Parathyroid adenoma (tissue), 2 donors: Measurements from ENCODE around the gene ERH.
A peak's percentile ranks its signal among the peaks of the same experiment; 100 is the strongest.

Experiments used
- H2AFZ ChIP-seq: fragments of 300-600 bp; sonication (generic); one replicate; pipeline ENCODE4 v1.7.0; 2017; ENCODE audit warnings: antibody characterized with exemption, mild to moderate bottlenecking
- H3K27ac ChIP-seq: fragments of 300-600 bp; sonication (generic); one replicate; pipeline ENCODE4 v1.7.0; 2017
- H3K27me3 ChIP-seq: fragments of 300-600 bp; sonication (generic); one replicate; pipeline ENCODE4 v1.7.0; 2017; ENCODE audit warnings: low read length; ENCODE audit not compliant: control insufficient read depth, insufficient read depth
- H3K36me3 ChIP-seq: fragments of 300-600 bp; sonication (generic); one replicate; pipeline ENCODE4 v1.7.0; 2017; ENCODE audit warnings: low read length; ENCODE audit not compliant: control insufficient read depth, insufficient read depth
- H3K4me1 ChIP-seq: fragments of 300-600 bp; sonication (generic); one replicate; pipeline ENCODE4 v1.7.0; 2017; ENCODE audit warnings: control low read depth
- H3K4me2 ChIP-seq: fragments of 300-600 bp; sonication (generic); one replicate; pipeline ENCODE4 v1.7.0; 2017; ENCODE audit warnings: low read length
- H3K4me3 ChIP-seq: fragments of 300-600 bp; sonication (generic); one replicate; pipeline ENCODE4 v1.7.0; 2017; ENCODE audit warnings: low read depth, low read length
- H3K79me2 ChIP-seq: fragments of 300-600 bp; sonication (generic); one replicate; pipeline ENCODE4 v1.7.0; 2017; ENCODE audit warnings: control low read depth
- H3K9ac ChIP-seq: fragments of 300-600 bp; sonication (generic); one replicate; pipeline ENCODE4 v1.7.0; 2017; ENCODE audit warnings: mild to moderate bottlenecking
- H3K9me3 ChIP-seq: fragments of 300-600 bp; sonication (generic); one replicate; pipeline ENCODE4 v1.7.0; 2017; ENCODE audit warnings: low read length; ENCODE audit not compliant: control insufficient read depth
- TF ChIP-seq, protein P1 (sequence below): fragments of 300-600 bp; sonication (generic); IDR thresholded peaks from one replicate; pipeline ENCODE4 v1.7.0; 2017; ENCODE audit warnings: antibody characterized with exemption, mild to moderate bottlenecking
- donor health status: primary hyperparathyroidism.

The ERH gene

DNA sequence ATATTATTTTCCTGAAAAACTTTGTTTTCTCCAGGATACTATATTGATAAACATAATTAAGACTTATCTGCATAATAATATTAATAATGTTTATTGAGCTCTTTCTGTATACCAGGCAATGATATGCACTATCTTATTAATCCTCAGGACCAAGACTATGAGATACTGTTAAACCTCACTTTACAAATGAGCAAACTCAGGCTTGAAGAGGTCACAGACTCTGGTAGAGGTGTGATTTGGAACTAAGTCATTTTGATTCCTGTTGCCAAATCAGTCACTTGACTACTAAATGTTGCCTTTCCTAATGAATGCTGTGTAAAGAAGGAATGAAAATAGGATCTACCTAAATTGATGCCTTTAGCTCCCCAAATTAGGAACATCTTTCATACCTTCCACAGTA, 7.7 kb upstream of the ERH start:
- Histone ChIP-seq H3K79me2 (peaks cover 44% of the 10 kb centered on the region), H3K36me3 (no peaks in the 10 kb centered on the region), H3K27ac (no peak overlapping the region), H3K4me2 (no peak overlapping the region), H3K4me3 (no peak overlapping the region), H3K27me3 (no peaks in the 10 kb centered on the region), H3K4me1 (peaks cover 2% of the 10 kb centered on the region), H2AFZ (no peak overlapping the region), H3K9me3 (no peaks in the 10 kb centered on the region), H3K9ac (no peak overlapping the region)
- TF ChIP-seq, protein P1, sequence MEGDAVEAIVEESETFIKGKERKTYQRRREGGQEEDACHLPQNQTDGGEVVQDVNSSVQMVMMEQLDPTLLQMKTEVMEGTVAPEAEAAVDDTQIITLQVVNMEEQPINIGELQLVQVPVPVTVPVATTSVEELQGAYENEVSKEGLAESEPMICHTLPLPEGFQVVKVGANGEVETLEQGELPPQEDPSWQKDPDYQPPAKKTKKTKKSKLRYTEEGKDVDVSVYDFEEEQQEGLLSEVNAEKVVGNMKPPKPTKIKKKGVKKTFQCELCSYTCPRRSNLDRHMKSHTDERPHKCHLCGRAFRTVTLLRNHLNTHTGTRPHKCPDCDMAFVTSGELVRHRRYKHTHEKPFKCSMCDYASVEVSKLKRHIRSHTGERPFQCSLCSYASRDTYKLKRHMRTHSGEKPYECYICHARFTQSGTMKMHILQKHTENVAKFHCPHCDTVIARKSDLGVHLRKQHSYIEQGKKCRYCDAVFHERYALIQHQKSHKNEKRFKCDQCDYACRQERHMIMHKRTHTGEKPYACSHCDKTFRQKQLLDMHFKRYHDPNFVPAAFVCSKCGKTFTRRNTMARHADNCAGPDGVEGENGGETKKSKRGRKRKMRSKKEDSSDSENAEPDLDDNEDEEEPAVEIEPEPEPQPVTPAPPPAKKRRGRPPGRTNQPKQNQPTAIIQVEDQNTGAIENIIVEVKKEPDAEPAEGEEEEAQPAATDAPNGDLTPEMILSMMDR = no peak

DNA sequence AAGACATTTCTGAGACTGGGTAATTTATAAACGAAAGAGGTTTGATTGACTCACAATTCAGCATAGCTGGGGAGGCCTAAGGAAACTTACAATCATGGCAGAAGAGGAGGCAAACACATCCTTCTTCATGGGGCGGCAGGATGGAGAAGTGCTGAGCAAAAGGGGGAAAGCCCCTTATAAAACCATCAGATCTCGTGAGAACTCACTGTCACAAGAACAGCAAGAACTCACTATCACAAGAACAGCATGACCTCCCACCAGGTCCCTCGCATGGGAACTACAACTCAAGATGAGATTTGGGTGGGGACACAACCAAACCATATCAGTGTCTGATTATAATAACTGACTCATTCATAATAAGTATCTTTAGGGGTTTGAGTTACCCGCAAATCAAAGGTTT, 6.8 kb upstream of the ERH start:
- peaks cover 46% of the 10 kb centered on the region for H3K79me2 ChIP-seq
- H3K27me3 ChIP-seq = no peaks in the 10 kb centered on the region
- H3K4me2 ChIP-seq = no peak overlapping the region
- no peaks in the 10 kb centered on the region for H3K36me3 ChIP-seq
- TF ChIP-seq, protein P1 = no peak
- H3K9ac ChIP-seq = no peak overlapping the region
- peaks cover 10% of the 10 kb centered on the region for H3K4me1 ChIP-seq
- H3K9me3 ChIP-seq = no peaks in the 10 kb centered on the region
- H2AFZ ChIP-seq = no peak overlapping the region
- H3K4me3 ChIP-seq = no peak overlapping the region
- no peak overlapping the region for H3K27ac ChIP-seq

DNA sequence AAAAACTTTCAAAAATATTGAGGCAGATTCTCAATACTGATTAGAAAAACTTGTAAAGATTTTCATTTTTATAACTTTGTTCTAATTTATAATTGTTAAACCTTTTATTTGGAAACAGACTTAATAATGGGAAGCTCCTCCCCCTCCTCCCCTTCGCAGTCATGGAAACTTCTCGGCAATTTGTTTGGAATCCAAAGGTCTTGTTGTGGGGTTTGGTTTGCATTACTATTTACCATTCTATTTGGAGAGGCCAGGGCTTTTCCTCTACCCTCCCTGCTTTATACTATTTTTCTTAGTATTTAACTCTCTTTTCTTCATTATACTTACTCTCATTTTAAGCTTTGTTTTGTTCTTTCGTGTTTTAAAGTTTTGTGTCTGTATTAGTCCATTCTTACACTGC, 6.4 kb upstream of the ERH start:
- Histone ChIP-seq H3K4me1 (peaks cover 13% of the 10 kb centered on the region), H3K4me3 (no peak overlapping the region), H3K9ac (no peak overlapping the region), H3K36me3 (no peaks in the 10 kb centered on the region), H3K27me3 (no peaks in the 10 kb centered on the region), H2AFZ (no peak overlapping the region), H3K9me3 (no peaks in the 10 kb centered on the region), H3K27ac (no peak overlapping the region), H3K79me2 (peaks cover 48% of the 10 kb centered on the region), H3K4me2 (no peak overlapping the region)
- TF ChIP-seq, protein P1 = no peak

DNA sequence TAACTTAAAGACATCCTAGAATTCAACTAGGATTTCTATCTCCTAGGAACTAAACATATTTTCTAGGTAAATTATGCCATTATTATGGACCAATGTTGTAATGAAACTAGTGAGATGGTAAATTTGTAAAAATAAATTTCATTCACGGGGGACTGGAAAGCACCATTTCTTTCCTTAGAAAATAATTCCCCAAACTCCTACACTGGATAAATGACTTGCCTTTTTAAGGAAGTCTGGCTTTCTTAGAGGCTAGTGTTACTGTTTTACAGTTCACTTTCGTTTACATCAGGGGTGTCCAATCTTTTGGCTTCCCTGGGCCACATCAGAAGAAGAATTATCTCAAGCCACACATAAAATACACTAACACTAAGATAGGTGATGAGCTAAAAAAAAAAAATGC, 3.7 kb upstream of the ERH start:
- peaks cover 47% of the 10 kb centered on the region for H3K79me2 ChIP-seq
- H3K4me1 ChIP-seq = peaks cover 19% of the 10 kb centered on the region
- H3K9me3 ChIP-seq = no peaks in the 10 kb centered on the region
- H3K9ac ChIP-seq = no peak overlapping the region
- no peak overlapping the region for H3K4me3 ChIP-seq
- no peaks in the 10 kb centered on the region for H3K27me3 ChIP-seq
- no peak overlapping the region for H2AFZ ChIP-seq
- TF ChIP-seq, protein P1 = no peak
- no peaks in the 10 kb centered on the region for H3K36me3 ChIP-seq
- no peak overlapping the region for H3K4me2 ChIP-seq
- H3K27ac ChIP-seq = no peak overlapping the region

DNA sequence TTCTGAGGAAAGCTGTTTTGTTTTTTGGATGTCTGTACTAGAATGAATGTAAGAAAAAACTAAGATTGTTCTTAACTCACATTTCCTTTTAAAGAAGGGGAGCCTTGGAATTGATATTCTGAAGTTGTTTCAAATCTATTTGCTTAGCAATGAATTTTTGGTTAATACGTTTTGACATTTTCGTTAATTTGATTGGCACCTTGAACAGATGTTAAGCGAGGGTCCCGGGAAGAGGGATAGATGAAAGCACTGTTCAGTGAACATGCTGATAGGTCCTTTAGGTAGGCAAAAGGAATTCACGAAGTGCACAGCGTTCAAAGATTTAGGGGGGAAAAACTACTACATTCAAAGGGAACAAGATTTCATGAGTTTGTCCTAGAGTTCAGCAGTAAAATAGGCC, 2.1 kb upstream of the ERH start:
- H2AFZ ChIP-seq = no peak overlapping the region
- no peak overlapping the region for H3K27ac ChIP-seq
- no peaks in the 10 kb centered on the region for H3K27me3 ChIP-seq
- no peaks in the 10 kb centered on the region for H3K9me3 ChIP-seq
- no peaks in the 10 kb centered on the region for H3K36me3 ChIP-seq
- peak overlapping the region; percentile 93 for H3K4me3 ChIP-seq
- peak overlapping the region; percentile 97 for H3K4me2 ChIP-seq
- peaks cover 44% of the 10 kb centered on the region for H3K79me2 ChIP-seq
- H3K4me1 ChIP-seq = peaks cover 20% of the 10 kb centered on the region
- TF ChIP-seq, protein P1 = no peak
- H3K9ac ChIP-seq = no peak overlapping the region
